GM12878 (cell line): ENCODE measurements around the gene ARSA. TPM values are rescaled to one million over a fixed set of nuclear protein-coding genes. Genes with fewer than 3 reads are reported as not detected.

Experiments
- ATAC-seq: fragments of 200-7000 bp; cut with Tn5 transposase; 3 replicates; pipeline ENCODE4 v1.9.1; 2020; ENCODE audit warnings: mild to moderate bottlenecking, moderate library complexity
- BruUV-seq: library from RNA; stranded (reverse); fragments of 400-500 nt; replicated peaks from 2 replicates; lab custom pipeline; 2021; lab: Mats Ljungman, UMichigan
- CTCF ChIA-PET: fragments of 300-600 bp; sonication (Branson Sonifier 250); formaldehyde crosslinking; extraction: SDS; loops from one replicate; lab custom pipeline; 2021; ENCODE audit warnings: inconsistent platforms; lab: Yijun Ruan, JAX
- POLR2A ChIA-PET: fragments of 350-600 bp; formaldehyde crosslinking; extraction: SDS; loops from one replicate; lab custom pipeline; 2021; ENCODE audit warnings: inconsistent platforms; lab: Charles Lee
- RAD21 ChIA-PET: fragments of 300-600 bp; sonication (Branson Sonifier 250); formaldehyde crosslinking; loops from one replicate; lab custom pipeline; 2023; ENCODE audit warnings: antibody characterized with exemption; ENCODE audit not compliant: unreplicated experiment; lab: Charles Lee
- SMC1A ChIA-PET: fragments of 300-600 bp; sonication (Branson Sonifier 250); formaldehyde crosslinking; loops from one replicate; lab custom pipeline; 2023; ENCODE audit not compliant: unreplicated experiment, uncharacterized antibody; lab: Charles Lee
- DNase-seq: peaks from one replicate; pipeline ENCODE4 v3.0.0-alpha.2; 2011; ENCODE audit warnings: low read depth, low spot score
- FAIRE-seq: peaks from 3 replicates; lab custom pipeline; 2011; peaks lifted over from hg19 to GRCh38; lab: Jason Lieb, UNC
- H2AFZ ChIP-seq: 2 replicates; pipeline ENCODE4 v1.6.0; 2011; ENCODE audit warnings: low read depth, low read length, control low read depth; ENCODE audit not compliant: control insufficient read depth
- H3K27ac ChIP-seq: 2 replicates; pipeline ENCODE4 v1.5.1; 2011; ENCODE audit warnings: control low read depth; ENCODE audit not compliant: control insufficient read depth, insufficient read depth
- H3K27me3 ChIP-seq, 2 experiments: replicated peaks in 1 of 2; 2 replicates each; pipeline versions ENCODE4 v1.6.0 to v1.6.1; 2011; ENCODE audit warnings: low read length in 1 of 2; ENCODE audit not compliant: control insufficient read depth in 2 of 2, insufficient read depth in 2 of 2
- H3K36me3 ChIP-seq, 2 experiments: 2 replicates each; pipeline ENCODE4 v1.5.1; 2011; ENCODE audit warnings: low read length in 1 of 2; ENCODE audit not compliant: control insufficient read depth in 2 of 2, insufficient read depth in 2 of 2
- H3K4me1 ChIP-seq: 2 replicates; pipeline ENCODE4 v1.6.1; 2011; ENCODE audit warnings: mild to moderate bottlenecking, low read length, moderate library complexity, mixed read lengths; ENCODE audit not compliant: control insufficient read depth, insufficient read depth
- H3K4me2 ChIP-seq: 2 replicates; pipeline ENCODE4 v1.6.0; 2011; ENCODE audit warnings: control low read depth; ENCODE audit not compliant: control insufficient read depth, insufficient read depth
- H3K4me3 ChIP-seq: fragments of 200-600 bp; sonication (generic); 2 replicates; pipeline ENCODE4 v1.5.1; 2016
- H3K79me2 ChIP-seq: 2 replicates; pipeline ENCODE4 v1.6.0; 2011; ENCODE audit warnings: low read length; ENCODE audit not compliant: control insufficient read depth, insufficient read depth
- H3K9ac ChIP-seq: 2 replicates; pipeline ENCODE4 v1.8.0; 2011; ENCODE audit warnings: low read length, control low read depth, mixed read lengths; ENCODE audit not compliant: control insufficient read depth, insufficient read depth
- H3K9me3 ChIP-seq: replicated peaks from 3 replicates; pipeline ENCODE4 v1.5.1; 2011; ENCODE audit warnings: mild to moderate bottlenecking, low read length; ENCODE audit not compliant: control insufficient read depth, insufficient read depth
- H4K20me1 ChIP-seq: 2 replicates; pipeline ENCODE4 v1.6.0; 2011; ENCODE audit not compliant: control insufficient read depth, insufficient read depth
- FOXK2 ChIP-seq: fragments of 450-650 bp; IDR thresholded peaks from 2 replicates; pipeline ENCODE4 v1.6.1; 2017; ENCODE audit warnings: mild to moderate bottlenecking, moderate library complexity
- KDM1A ChIP-seq: fragments of 200-600 bp; sonication (generic); IDR thresholded peaks from 2 replicates; pipeline ENCODE4 v1.6.1; 2016; ENCODE audit warnings: borderline replicate concordance
- MYB ChIP-seq: fragments of 150-350 bp; IDR thresholded peaks from 2 replicates; pipeline ENCODE4 v1.6.1; 2014; ENCODE audit warnings: mild to moderate bottlenecking, low read depth, low read length, borderline replicate concordance
- NR2F1 ChIP-seq: fragments of 450-650 bp; conservative IDR thresholded peaks from 2 replicates; pipeline ENCODE4 v1.6.1; 2017; ENCODE audit warnings: mild to moderate bottlenecking
- PAX8 ChIP-seq: fragments of 450-650 bp; IDR thresholded peaks from 2 replicates; pipeline ENCODE4 v1.6.1; 2017; ENCODE audit warnings: mild to moderate bottlenecking, moderate library complexity
- ZNF622 ChIP-seq: fragments of 450-650 bp; IDR thresholded peaks from 2 replicates; pipeline ENCODE4 v1.6.1; 2017; ENCODE audit warnings: mild to moderate bottlenecking, inconsistent platforms
- WGBS: methylation state at CpG from one replicate; pipeline ENCODE4 v1.1.6; 2016; ENCODE audit warnings: low lambda C conversion rate; ENCODE audit not compliant: insufficient replicate concordance, insufficient coverage; ENCODE audit errors: missing lambda C conversion rate; 5-methylcytosine and 5-hydroxymethylcytosine counted together
- in situ Hi-C: fragments of 300-500 bp; cut with MboI; formaldehyde crosslinking; loops from 9 replicates; pipeline ENCODE4 v1.14.3; 2018; ENCODE audit warnings: mixed read lengths
- intact Hi-C: fragments of 100-400 bp; cut with micrococcal nuclease; formaldehyde crosslinking; loops from one replicate; pipeline ENCODE4 v1.14.2; 2022; ENCODE audit not compliant: unreplicated experiment
- polyA plus RNA-seq, 11 experiments: library from polyadenylated mRNA; depleted of rRNA in 4 of 11; unstranded in 6 of 11; stranded (reverse) in 5 of 11; fragments of >200 nt; fragmentation: Nextera tagmentation in 4 of 11; fragmentation: Illumina TruSeq in 1 of 11; extraction: Ambion mirVana in 4 of 11; extraction: Trizol in 1 of 11; gene quantifications; 1 replicate in 1 of 11; 2 replicates in 10 of 11; pipeline versions ENCODE4 v1.2.1 to v1.2.3, GENCODE V29; 2011 to 2016; ENCODE audit warnings: inconsistent platforms in 2 of 11, missing spikeins in 2 of 11, low read depth in 1 of 11
- total RNA-seq, 4 experiments: library from RNA; depleted of rRNA in 3 of 4; stranded (reverse); fragments of >200 nt in 3 of 4; fragmentation: Illumina TruSeq in 1 of 4; extraction: Trizol in 1 of 4; gene quantifications; 2 replicates each; pipeline versions ENCODE4 v1.2.1 to v1.2.3, GENCODE V29; 2013 to 2021
- TF ChIP-seq, protein P1 (sequence below), 3 experiments: IDR thresholded peaks in 2 of 3; conservative IDR thresholded peaks in 1 of 3; 2 replicates each; pipeline ENCODE4 v1.5.1; 2011; ENCODE audit warnings: low read depth in 3 of 3, low read length in 3 of 3, mild to moderate bottlenecking in 3 of 3, control low read depth in 2 of 3, moderate library complexity in 2 of 3, inconsistent platforms in 1 of 3, mixed read lengths in 1 of 3; ENCODE audit not compliant: control insufficient read depth in 2 of 3, insufficient read depth in 1 of 3; ENCODE audit errors: extremely low read depth in 1 of 3
- TF ChIP-seq, protein P2 (sequence below): fragments of 450-650 bp; formaldehyde crosslinking; IDR thresholded peaks from 2 replicates; pipeline ENCODE4 v1.4.0; 2022; ENCODE audit warnings: mild to moderate bottlenecking, moderate library complexity

Gene ARSA
- total and polyA plus RNA-seq, 10 of the 15 experiments (the other 5 are each of a cell fraction or from before 2014, with no cell fraction given), result 0.39 to 26.3 (median 9.8) TPM

DNA sequence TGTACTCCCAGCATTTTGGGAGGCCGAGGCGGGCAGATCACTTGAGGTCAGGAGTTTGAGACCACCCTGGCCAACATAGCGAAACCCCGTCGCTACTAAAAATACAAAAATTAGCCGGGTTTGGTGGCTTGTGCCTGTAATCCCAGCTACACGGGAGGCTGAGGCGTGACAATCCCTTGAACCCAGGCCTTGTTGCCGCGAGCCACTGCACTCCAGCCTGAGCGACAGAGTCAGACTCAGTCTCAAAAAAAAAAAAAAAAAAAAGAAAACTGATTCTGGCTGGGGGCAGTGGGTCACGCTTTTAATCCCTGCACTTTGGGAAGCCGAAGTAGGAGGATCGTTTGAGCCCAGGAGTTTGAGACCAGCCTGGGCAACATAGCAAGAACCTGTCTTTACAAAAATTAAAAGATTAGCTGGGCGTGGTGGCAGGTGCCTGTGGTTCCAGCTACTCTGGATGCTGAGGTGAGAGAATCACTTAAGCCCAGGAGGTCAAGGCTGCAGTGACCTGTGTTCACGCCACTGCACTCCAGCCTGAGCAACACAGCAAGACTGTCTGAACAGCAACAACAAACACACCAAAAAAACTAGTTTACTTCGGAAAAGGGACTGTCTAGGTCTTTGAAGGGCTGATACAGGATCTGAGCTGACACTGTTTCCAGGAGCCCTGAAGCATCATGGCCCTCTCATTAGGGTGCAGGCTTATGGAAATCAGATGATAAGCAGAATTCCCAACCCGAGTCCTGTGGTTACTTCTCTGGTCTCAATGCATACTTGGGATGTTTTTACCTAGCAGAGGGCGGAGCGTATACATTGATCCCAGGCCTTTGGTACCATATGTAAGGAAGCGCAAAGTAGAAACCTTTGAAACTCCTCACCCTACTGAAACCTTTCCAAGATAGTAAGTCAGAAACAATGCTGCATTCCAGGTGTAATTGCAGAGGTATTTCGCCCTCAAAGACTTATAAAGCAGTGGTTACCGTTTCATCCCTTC is 43.6 kb downstream of the ARSA start (continued):
- TF ChIP-seq FOXK2, result no peak
- TF ChIP-seq KDM1A, result no peak
- TF ChIP-seq, protein P1, sequence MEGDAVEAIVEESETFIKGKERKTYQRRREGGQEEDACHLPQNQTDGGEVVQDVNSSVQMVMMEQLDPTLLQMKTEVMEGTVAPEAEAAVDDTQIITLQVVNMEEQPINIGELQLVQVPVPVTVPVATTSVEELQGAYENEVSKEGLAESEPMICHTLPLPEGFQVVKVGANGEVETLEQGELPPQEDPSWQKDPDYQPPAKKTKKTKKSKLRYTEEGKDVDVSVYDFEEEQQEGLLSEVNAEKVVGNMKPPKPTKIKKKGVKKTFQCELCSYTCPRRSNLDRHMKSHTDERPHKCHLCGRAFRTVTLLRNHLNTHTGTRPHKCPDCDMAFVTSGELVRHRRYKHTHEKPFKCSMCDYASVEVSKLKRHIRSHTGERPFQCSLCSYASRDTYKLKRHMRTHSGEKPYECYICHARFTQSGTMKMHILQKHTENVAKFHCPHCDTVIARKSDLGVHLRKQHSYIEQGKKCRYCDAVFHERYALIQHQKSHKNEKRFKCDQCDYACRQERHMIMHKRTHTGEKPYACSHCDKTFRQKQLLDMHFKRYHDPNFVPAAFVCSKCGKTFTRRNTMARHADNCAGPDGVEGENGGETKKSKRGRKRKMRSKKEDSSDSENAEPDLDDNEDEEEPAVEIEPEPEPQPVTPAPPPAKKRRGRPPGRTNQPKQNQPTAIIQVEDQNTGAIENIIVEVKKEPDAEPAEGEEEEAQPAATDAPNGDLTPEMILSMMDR (IDR thresholded peaks at IDR 0.05 in 2 of 3, conservative IDR thresholded peaks at IDR 0.05 in 1 of 3; ENCODE audit: control insufficient read depth in 2 of 3, extremely low read depth in 1 of 3, insufficient read depth in 1 of 3, low read depth in 3 of 3, low read length in 3 of 3), result no peak
- no peak for TF ChIP-seq NR2F1

DNA sequence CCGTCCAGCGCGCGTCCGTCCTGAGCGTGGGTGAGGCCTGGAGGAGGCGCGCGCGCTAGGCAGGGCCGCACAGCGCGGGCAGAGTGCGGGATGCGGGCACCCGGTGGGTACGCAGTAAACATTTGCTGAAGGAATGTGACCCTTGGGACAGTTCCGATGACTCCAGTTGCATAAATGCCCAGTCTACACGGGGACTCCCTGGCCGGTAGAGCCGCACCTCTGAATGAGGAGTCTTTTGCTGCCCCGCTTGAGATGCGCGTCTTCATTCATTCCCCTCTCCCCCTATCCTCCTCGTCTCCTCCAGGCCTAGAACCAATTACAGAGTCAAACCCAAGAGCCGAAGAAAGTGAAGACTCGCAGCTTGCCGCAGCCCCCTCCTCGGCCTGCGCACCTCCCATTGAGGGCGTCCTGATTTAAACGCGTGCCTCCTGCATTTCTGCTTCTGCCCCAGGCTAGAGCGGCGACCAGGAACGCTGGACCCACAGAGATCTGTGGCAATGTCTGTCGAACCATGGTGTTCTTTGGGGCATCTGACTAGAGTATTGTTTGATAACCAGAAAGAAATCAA is 44.6 kb downstream of the ARSA start:
- DNase-seq, result no peak
- no peak for TF ChIP-seq MYB
- TF ChIP-seq, protein P2, sequence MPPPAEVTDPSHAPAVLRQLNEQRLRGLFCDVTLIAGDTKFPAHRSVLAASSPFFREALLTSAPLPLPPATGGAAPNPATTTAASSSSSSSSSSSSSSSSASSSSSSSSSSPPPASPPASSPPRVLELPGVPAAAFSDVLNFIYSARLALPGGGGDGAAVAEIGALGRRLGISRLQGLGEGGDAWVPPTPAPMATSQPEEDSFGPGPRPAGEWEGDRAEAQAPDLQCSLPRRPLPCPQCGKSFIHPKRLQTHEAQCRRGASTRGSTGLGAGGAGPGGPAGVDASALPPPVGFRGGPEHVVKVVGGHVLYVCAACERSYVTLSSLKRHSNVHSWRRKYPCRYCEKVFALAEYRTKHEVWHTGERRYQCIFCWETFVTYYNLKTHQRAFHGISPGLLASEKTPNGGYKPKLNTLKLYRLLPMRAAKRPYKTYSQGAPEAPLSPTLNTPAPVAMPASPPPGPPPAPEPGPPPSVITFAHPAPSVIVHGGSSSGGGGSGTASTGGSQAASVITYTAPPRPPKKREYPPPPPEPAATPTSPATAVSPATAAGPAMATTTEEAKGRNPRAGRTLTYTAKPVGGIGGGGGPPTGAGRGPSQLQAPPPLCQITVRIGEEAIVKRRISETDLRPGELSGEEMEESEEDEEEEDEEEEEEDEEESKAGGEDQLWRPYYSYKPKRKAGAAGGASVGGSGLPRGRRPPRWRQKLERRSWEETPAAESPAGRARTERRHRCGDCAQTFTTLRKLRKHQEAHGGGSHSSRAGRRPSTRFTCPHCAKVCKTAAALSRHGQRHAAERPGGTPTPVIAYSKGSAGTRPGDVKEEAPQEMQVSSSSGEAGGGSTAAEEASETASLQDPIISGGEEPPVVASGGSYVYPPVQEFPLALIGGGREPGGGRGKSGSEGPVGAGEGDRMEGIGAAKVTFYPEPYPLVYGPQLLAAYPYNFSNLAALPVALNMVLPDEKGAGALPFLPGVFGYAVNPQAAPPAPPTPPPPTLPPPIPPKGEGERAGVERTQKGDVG (CRISPR knock-in tag), result no peak
- no peak for TF ChIP-seq PAX8
- no peak for TF ChIP-seq ZNF622

More for the DNA sequence above, 44.6 kb downstream of the ARSA start:
- Histone ChIP-seq H3K4me2 (peak overlapping the region; percentile 88), H3K4me3 (peak overlapping the region; percentile 90), H3K27me3 (no peaks in the 10 kb centered on the region), H3K36me3 (peaks cover 4 to 6% of the 10 kb centered on the region in 2 experiments; a peak in 3 of 4 replicates), H2AFZ (peak overlapping the region; percentile 66), H3K4me1 (peaks cover 15% of the 10 kb centered on the region), H3K9ac (peak overlapping the region; percentile 82), H3K79me2 (peaks cover 20% of the 10 kb centered on the region), H3K27ac (peak overlapping the region; percentile 71), H3K9me3 (no peaks in the 10 kb centered on the region), H4K20me1 (no peaks in the 10 kb centered on the region)
- ATAC-seq, result peak; percentile 49
- 12% methylated on average over 37 of the region's 37 CpGs for WGBS
- ChIA-PET SMC1A (interaction anchor here (1.6 to 2.5 kb wide), 2 partner anchors 37 to 58 kb away, joined by 4 to 8 read pairs; partner anchors contain the start of gene SCO2), CTCF (interaction anchor here (3.0 kb wide), 1 partner anchor 20 kb away, joined by 13 read pairs; the partner anchor contains the start of gene SYCE3), POLR2A (interaction anchor here (0.6 to 2.6 kb wide), 4 partner anchors 33 to 44 kb away, joined by 3 to 7 read pairs (median 5); partner anchors contain the start of gene ARSA), RAD21 (interaction anchor here (1.6 to 2.8 kb wide), 2 partner anchors 14 to 58 kb away, joined by 3 to 16 read pairs; partner anchors contain the start of gene SCO2)
- intact Hi-C loops (loop anchor here (1.0 to 5.0 kb wide), 2 partner anchors 44 to 56 kb away; partner anchors contain the start of gene SCO2), in situ Hi-C loops (no loop called here)
- BruUV-seq, result TSS peak; percentile 90
- no peak for FAIRE-seq
